GM18861 (cell line): ENCODE results near the gene POLR2E.

Experiments
- ATAC-seq: cut with Tn5 transposase; IDR thresholded peaks from one replicate; pipeline ENCODE4 v1.9.1; 2021; ENCODE audit not compliant: unreplicated experiment

POLR2E gene

DNA sequence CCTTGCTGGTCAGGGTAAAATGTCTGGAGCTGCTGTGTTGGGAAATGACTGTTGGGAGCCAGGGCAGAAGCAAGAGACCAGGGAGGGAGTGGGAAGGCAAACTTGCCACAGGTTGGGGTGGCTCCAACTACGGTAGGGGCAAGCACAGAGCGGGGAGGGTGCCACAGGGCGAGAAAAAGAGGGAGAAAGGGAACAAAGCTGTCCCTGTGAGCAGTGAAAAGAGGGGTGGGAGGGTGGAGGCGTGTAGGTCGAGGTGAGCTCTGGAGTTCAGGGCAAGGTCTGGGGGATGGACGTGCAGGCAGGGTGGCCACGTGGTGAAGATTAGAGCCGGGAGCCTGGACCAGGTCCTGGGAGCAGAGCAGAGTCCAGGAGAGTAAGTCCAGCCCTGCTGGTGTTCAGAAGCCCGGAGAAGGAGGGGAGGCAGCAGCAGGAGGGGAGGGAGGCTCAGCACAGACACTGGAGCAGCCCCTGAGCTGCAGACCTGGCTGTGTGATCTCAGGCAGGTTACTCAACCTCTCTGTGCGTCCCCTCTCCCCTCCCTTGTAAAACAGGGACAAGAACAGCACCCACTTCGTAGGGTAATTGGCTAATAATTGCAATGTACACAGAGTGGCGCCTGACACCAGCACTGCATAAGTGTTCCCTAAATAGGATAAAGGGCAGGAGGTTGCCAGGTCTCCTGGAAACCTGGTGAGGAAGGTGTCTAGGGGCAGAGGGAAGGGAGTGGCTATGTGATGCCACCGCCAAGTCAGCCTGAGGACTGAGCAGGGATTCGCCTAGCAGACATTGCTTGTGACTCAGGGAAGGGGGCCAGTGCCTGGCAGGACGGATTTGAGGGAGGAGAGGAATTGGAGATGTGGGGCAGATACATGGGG is 3.2 kb upstream of the POLR2E start:
- no peak for ATAC-seq

DNA sequence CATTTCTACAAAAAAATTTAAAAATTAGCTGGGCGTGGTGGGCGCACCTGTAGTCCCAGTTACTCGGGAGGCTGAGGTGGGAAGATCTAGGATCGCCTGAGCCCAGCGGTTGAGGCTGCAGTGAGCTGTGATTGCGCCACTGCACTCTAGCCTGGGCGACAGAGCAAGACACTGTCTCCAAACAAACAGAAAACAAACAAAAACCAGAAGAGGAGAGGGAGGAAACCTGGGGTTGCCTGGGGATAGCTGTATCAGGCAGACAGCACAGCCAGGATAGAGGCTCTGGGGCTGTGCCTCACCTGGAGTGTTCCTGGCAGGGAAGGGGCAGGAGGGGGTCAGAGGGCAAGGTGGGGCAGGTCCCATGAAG is 2.6 kb upstream of the POLR2E start:
- no peak for ATAC-seq

DNA sequence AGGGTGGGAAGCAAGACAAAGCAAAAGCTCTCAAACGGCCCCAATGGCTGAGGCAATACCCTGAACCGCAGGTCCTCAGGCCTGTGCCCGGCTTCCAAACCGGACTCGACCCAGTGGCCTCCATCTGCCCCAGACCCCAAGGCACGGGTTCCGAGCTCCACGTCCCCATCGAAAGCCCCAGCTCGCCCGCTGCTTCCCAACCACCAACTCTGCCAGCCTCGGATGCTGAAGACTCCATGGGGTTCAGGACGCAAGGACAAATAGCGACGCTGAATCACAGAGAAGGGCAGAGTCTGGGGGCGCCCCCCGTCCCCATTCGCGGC is 559 bp downstream of the POLR2E start:
- no peak for ATAC-seq

DNA sequence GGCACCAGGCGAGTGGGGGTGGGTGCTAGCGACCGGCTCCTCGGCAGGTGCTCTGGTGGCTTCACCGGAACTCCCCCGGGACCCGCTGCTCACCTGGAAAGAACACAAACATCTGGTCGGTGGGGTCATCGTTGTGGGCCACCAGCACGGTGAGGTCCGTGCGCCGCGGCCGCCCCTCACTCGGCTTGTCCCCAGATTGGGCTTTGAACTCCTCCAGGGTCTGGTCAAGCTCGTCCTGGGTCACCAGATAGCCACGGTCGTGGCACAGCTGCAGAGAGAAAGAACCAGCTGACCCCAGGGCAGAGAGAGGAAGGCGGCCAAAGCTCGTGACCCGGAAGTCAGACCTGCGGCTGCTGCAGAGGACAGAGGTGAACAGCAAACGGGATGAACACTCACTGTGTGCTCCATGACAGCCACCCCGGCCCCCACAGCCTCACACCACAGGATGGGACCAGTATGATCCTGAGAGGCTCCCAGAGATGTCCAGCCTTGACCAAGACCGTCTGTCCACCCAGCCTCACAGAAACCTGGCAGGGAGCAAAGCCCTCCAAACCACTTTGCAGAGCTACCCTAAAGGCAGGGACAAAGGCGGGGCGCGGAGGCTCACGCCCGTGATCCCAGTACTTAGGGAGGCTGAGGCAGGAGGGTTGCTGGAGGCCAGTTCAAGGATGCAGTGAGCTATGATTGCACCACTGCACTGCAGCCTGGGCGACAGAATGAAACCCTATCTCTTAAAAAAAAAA is 1.2 kb downstream of the POLR2E start:
- no peak for ATAC-seq

DNA sequence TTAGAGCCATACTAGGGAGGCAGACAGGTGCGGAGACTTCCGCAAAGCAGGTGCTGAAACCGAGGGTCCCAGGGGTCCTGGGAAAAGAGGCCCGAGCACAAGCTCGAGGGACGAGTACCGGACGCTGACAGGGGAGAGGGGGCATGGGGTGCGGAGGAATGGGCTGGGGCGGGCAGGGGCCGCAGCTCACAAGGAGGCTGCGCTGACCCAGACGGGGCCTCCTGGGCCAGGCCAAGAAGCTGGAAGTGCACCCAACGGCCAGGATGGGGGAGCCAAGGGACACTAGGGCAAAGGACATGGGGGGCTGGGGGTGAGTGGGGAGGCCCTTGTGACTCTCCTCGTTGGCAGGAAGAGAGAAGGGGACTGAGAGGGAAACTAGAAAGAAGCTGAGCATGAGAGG is 1.8 kb downstream of the POLR2E start:
- ATAC-seq, result no peak

DNA sequence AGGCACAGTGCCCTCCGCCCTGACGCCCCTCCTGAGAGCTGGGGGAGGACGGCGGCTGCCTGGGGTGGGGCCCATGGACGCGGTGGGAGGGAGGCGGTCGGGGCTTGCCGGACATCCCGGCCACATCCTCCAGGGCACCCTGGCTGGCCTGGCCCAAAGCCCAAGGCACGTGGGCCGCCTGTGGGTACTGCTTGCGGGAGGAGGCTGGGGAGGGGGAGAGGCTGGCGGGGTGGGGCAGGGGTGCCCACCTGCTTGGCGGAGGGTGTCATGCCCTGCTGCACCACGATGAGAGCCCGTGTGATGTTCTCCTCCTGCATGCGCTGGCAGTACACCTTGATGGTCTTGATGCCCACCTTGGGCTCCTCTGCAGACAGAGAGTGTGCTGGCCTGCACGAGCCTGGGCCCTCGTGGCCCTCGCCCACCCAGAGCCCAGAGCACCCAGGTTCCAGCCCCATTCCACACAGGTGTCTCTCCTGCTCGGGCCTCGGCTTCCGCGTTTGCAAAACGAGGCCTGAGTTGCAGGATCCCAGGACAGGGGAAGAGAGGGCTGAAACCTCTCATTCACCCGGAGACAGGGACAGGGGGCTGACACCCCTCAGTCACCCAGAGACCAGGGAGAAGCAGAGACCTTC is 3.5 kb downstream of the POLR2E start:
- no peak for ATAC-seq

DNA sequence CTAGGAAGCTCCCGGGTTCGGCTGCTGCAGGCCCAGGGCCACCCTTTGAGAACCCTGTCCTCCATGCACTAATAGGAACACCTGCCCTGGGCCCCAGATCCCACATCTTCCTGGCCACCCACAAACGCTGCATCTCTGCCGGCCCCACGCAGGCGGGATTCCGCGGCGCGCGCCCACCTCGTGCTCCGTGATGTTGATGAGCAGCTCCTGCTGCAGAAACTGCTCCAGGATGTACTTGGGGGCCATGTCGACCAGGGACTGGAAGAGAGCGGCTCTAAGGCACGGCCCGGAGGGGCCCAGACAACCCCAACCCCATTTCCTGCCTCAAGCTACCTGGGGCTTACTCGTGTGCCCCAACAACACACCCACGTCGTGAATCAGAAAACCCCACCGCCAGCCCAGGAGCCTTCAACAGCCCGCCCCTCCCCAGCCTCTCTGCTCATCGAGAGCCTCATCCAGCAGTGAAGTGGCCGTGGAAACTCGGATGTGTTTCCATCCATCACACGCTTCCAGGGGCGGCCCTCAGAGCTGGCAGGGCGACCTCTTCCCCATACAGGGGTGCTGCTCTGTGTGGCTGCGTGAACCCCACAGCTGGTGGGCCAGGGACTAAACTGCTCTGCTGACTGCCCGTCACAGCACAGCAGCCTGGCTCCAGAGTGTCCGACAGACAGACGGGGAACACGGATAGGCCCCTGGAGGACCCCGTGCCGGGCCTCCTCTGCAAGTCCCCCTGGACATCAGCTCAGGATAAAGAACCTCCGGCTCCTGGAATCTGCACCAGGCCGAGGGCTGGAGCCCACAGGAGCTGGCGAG is 4.2 kb downstream of the POLR2E start:
- ATAC-seq, result no peak

DNA sequence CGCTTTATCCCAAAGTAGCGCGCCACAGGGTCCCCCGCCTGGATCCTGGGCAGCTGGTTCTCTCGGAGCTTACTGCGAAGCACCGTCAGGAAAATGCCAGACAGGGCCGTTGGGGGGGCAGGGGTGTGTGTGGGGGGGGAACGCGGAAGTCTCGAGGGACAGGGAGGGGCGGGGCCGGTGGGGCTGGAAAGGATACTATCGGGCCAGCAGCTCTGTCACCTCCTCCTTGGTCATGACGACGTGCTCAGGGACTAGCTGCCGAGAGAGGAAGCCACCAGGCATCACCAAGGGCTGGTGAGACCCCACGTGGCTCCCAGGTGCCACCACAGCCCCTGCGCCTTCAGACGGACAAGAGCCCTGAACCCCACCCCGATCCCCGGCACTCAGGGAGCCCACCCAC is 5.3 kb downstream of the POLR2E start:
- no peak for ATAC-seq

DNA sequence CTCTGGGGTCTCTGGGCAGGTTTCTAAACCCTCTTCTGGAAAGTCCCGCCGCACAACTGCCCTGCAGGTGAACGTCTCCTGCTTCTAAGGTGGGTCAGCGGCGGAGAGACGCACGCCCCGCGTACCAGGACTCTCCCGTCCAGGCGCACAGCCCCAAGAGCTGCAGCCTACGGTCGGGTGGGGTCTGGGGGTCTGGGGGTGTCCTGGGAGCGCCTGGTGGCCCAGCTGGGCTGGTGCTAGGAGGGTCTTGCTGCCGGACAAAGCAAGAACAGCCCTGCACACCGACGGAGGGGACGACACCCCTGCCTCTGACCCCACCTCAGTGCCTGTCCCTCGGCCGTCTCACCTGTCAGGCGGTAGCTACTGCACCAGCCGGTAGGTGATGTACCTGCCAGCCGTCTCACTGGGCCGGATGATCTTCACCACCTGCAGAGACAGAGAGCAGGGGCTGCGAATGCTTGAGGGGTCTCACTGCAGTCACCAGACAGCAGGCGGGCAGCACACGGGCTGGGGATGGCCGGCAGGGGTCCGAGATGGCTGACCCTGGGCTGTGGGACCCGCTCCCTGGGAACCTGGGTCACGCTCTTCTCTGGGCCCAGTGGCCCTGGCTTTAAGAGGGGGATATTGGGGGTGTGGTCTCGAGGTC is 5.9 kb downstream of the POLR2E start:
- ATAC-seq, result no peak

DNA sequence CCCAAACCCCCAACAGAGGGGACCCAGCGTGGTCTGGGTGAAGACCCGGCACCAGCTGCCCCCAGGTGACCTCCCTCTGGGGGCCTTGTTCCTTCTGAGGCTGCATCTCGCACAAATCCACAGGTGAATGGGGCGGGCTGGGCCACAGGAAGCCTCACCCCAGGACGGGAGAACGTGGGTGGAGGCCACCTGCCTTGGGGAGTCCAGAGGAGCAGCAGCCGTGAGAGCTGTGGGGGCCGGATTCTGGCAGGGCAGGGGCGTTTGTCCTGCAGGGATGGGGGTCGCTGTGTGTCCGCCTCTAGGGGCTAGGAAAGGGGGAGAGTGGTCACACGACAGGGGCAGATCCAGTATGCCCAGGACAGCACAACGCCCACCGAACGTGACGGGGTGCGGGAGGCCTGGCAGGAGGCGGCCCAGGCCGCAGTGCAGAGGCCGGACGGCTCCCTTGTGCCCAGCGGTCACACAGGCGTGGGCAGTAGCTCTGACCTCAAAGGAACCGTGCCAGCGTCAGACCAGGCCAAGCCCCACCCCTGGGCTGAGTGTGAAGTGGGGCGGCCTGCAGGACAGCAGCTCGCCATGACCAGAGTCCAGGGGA is 6.7 kb downstream of the POLR2E start:
- ATAC-seq, result no peak

DNA sequence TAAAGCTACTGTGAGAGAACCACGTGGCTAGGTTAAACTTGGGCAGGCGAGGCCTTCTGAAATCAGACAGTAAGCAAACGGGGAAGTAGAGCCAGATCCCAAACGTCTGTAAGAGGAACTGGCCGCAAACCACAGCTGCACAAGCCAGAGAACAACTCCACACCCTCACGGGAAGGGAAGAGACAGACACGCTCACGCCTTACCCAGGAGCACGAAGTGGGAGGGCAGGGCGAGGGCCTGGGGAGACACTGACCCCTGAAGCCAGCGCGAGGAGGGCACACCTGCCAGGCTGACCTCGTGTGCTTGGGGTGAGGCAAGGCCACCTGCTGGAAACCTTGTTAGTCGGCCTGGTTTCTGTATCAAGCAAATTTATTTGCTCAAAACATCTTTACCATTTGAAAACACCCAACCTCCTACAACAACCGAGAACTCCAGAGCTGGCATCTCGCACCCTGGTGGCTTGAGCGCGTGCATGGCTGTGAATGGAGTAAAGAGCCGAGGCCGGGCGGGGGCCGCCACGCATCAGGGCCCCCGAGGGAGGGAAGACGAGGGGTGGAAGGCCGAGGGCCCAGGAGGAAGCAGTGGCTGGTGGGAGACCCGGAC is 7.3 kb downstream of the POLR2E start:
- ATAC-seq, result no peak

DNA sequence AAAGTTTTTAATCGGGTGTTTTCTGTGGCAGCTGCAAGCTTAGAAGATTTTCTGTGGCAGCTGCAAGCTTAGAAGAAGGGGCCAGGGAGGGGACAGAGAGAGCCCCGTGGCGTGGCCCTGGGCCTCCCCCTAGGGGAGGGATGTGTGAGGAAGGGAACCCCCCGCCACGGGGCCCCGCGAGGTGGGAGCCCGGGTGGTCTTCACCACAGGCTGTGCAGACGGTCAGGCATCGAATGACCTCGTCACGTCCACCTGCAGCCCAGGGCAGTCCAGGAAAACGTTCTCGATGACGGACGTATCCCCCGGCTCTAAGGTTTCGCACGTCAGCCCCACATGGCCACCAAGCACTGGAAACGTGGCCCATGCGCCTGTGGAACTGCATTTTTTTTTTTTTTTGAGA is 8.6 kb downstream of the POLR2E start:
- no peak for ATAC-seq

DNA sequence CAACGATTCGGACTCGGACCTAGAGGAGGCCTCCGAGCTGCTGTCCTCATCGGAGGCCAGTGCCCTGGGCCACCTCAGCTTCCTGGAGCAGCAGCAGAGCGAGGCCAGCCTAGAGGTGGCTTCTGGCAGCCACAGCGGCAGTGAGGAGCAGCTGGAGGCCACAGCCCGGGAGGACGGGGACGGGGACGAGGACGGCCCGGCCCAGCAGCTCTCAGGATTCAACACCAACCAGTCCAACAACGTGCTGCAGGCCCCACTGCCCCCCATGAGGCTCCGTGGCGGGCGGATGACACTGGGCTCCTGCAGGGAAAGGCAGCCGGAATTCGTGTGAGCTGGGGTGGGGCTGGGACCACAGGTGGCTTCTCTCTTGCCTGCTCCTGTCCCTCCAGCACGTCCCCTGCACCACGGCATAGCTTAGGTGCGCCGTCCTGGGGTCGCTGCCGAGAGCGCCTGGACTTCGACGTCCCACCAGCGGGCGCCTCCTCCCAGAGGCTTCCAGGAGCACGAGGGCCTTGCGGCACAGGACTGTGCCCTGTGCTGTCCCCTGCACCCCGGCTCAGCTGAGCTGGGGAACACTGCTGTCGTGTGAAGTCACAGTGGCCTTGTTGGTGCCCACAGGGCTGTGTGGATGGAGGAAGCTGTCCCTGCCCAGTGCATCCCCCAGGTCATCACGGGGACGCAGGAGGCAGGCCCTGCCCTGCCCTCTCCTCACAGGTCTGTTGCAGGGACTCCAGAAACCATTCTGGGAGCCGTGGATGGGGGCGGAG is 9.3 kb downstream of the POLR2E start:
- ATAC-seq, result no peak

DNA sequence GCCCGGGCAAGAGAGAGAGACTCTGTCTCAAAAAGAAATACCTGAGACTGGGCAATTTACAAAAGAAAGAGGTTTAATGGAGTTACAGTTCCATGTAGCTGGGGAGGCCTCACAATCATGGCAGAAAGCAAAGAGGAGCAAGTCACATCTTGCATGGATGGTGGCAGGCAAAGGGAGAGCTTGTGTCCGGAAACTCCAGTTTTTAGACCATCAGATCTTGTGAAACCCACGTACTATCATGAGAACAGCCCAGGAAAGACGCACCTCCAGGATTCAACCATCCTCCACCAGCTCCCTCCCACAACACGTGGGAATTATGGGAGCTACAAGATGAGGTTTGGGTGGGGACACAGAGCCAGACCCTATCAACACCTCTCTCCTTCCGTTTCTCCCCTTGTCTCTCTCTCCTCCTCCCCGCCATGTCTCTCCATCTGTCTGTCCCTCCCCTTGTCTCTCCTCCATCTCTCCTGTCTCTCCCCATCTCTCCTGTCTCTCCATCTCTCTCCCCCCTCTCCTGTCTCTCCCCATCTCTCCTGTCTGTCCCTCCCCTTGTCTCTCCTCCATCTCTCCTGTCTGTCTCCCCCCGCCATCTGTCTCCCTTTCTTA is 10.0 kb downstream of the POLR2E start:
- no peak for ATAC-seq

DNA sequence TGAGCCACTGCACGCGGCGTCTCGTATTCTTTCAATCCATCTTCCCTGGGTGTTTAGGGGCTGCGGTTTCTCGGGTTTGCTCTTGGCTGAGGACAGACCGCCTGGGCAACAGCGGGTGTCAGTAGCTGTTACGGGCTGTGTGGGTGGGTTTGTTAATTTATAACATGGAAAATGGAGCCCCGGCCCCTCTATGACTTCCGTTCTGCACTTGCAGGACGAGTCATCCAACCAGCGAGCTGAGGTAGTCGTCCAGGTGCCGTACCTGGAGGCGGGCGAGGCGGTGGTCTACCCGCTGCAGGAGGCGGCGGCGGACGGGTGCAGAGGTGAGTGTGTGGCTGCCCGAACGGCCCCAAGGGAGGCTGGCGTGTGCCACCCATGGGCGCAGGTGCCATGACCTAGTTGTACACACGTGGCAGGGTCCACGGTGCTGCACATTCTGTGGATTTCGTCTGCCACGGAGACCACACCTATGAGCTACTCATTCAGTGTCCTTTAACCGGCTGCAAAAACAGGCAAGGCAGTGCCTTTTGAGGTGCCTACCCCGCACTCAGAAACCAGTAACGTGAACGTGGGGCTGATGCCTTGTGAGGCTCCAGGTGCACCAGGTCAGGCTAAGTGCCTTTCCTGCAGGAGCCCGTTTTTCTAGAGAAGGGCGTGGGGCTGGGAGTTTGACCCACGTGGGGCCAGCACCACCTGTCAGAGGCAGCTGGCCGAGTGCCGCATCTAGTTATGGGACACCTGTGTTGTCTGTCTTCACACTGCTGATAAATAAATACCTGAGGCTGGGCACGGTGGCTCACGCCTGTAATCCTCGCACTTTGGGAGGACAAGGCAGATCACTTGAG is 10.9 kb downstream of the POLR2E start:
- no peak for ATAC-seq

DNA sequence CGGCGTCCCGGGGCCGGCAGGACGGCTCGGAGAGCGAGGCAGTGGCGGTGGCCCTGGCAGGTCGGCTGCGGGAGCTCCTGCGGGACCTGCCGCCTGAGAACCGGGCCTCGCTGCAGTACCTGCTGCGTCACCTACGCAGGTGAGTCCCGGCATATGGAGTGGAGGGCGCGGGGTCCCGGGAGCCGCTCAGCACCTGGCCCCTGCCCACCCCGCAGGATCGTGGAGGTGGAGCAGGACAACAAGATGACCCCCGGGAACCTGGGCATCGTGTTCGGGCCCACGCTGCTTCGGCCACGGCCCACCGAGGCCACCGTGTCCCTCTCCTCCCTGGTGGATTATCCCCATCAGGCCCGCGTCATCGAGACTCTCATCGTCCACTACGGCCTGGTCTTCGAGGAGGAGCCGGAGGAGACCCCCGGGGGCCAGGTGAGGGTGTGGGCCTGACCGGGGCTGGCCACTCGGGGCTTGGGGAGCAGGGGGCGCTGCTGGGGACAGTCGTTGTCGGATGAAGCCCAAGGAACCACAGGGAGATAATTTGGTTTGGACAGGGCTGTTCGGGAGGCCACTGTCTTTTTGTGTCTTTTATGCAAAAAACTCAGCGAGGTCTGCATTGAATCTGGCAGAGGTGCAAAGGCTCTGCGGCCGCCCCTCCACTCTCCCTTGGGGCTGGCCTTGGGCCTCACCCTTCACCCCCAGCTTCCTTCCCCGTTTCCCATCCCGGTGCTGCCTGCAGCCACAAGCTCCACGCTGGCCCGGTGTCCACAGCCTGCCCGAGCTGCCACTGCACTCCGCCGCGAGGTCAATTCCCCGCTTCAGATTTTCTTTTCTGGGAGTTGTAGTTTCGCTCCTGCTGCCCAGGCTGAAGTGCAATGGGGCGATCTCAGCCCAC is 12.0 kb downstream of the POLR2E start:
- ATAC-seq, result no peak
